ENCODE data around the gene GIPC1.

GIPC1 gene

GRCh38 chr19:14478113-14478545 lies 17.8 kb downstream of the GIPC1 start:
- Histone ChIP-seq H3K4me3 (IDR thresholded peaks at IDR 0.05; ENCODE audit: insufficient read depth, low read depth, low read length) (no peak overlapping the region), H3K79me2 (ENCODE audit: insufficient read depth, low read depth) (no peaks in the 10 kb centered on the region), H3K27me3 (ENCODE audit: insufficient read depth, low read depth) (no peaks in the 10 kb centered on the region), H3K9ac (no peak overlapping the region), H3K36me3 (ENCODE audit: insufficient read depth) (no peaks in the 10 kb centered on the region), H3K27ac (no peak overlapping the region), H2AFZ (ENCODE audit: low read depth) (no peak overlapping the region), H3K4me2 (no peak overlapping the region), H3K4me1 (ENCODE audit: low read depth, poor library complexity, severe bottlenecking) (no peaks in the 10 kb centered on the region), H4K20me1 (ENCODE audit: insufficient read depth) (no peaks in the 10 kb centered on the region)
- no peak for TF ChIP-seq CTCF (conservative IDR thresholded peaks at IDR 0.05; ENCODE audit: low read depth, low read length)

GRCh38 chr19:14477418-14478112 lies 18.4 kb downstream of the GIPC1 start:
- no peak overlapping the region for H2AFZ ChIP-seq (ENCODE audit: low read depth)
- H3K9ac ChIP-seq = no peak overlapping the region
- H3K36me3 ChIP-seq (ENCODE audit: insufficient read depth) = no peaks in the 10 kb centered on the region
- no peak overlapping the region for H3K4me3 ChIP-seq (IDR thresholded peaks at IDR 0.05; ENCODE audit: insufficient read depth, low read depth, low read length)
- TF ChIP-seq CTCF (conservative IDR thresholded peaks at IDR 0.05; ENCODE audit: low read depth, low read length) = no peak
- H3K4me1 ChIP-seq (ENCODE audit: low read depth, poor library complexity, severe bottlenecking) = no peaks in the 10 kb centered on the region
- no peak overlapping the region for H3K4me2 ChIP-seq
- no peaks in the 10 kb centered on the region for H3K27me3 ChIP-seq (ENCODE audit: insufficient read depth, low read depth)
- H3K79me2 ChIP-seq (ENCODE audit: insufficient read depth, low read depth) = no peaks in the 10 kb centered on the region
- H4K20me1 ChIP-seq (ENCODE audit: insufficient read depth) = no peaks in the 10 kb centered on the region
- H3K27ac ChIP-seq = no peak overlapping the region

- TF ChIP-seq CTCF (conservative IDR thresholded peaks at IDR 0.05; ENCODE audit: low read depth, low read length) = no peak
- Histone ChIP-seq H3K79me2 (ENCODE audit: insufficient read depth, low read depth) (no peaks in the 10 kb centered on the region), H3K27ac (no peak overlapping the region), H3K4me2 (no peak overlapping the region), H3K36me3 (ENCODE audit: insufficient read depth) (no peaks in the 10 kb centered on the region), H2AFZ (ENCODE audit: low read depth) (no peak overlapping the region), H3K27me3 (ENCODE audit: insufficient read depth, low read depth) (no peaks in the 10 kb centered on the region), H3K9ac (no peak overlapping the region), H4K20me1 (ENCODE audit: insufficient read depth) (no peaks in the 10 kb centered on the region), H3K4me3 (IDR thresholded peaks at IDR 0.05; ENCODE audit: insufficient read depth, low read depth, low read length) (no peak overlapping the region), H3K4me1 (ENCODE audit: low read depth, poor library complexity, severe bottlenecking) (no peaks in the 10 kb centered on the region)
These were observed 19.1 kb downstream of the GIPC1 start for GRCh38 chr19:14476673-14477401.

- Histone ChIP-seq H3K4me1 (ENCODE audit: low read depth, poor library complexity, severe bottlenecking) (no peaks in the 10 kb centered on the region), H3K4me2 (no peak overlapping the region)
These were observed 19.6 kb downstream of the GIPC1 start for GRCh38 chr19:14476327-14476672.

More at GRCh38 chr19:14476327-14476672, 19.6 kb downstream of the GIPC1 start:
- Histone ChIP-seq H3K27ac (no peak overlapping the region), H3K4me3 (IDR thresholded peaks at IDR 0.05; ENCODE audit: insufficient read depth, low read depth, low read length) (no peak overlapping the region), H3K36me3 (ENCODE audit: insufficient read depth) (no peaks in the 10 kb centered on the region), H2AFZ (ENCODE audit: low read depth) (no peak overlapping the region), H3K27me3 (ENCODE audit: insufficient read depth, low read depth) (no peaks in the 10 kb centered on the region), H3K79me2 (ENCODE audit: insufficient read depth, low read depth) (no peaks in the 10 kb centered on the region), H4K20me1 (ENCODE audit: insufficient read depth) (no peaks in the 10 kb centered on the region), H3K9ac (no peak overlapping the region)
- TF ChIP-seq CTCF (conservative IDR thresholded peaks at IDR 0.05; ENCODE audit: low read depth, low read length) = no peak
